Esophagus squamous epithelium (tissue), 4 donors: Measurements from ENCODE around the gene MAP2K7.

Experiments used
- CTCF ChIP-seq, 6 experiments: fragments of 450-650 bp in 4 of 6; fragments of 200-600 bp in 2 of 6; sonication (generic) in 2 of 6; IDR thresholded peaks; one replicate each; pipeline ENCODE4 v1.5.1; 2016 to 2019; ENCODE audit warnings: antibody characterized with exemption in 6 of 6, mild to moderate bottlenecking in 4 of 6, moderate library complexity in 4 of 6
- POLR2A ChIP-seq, 4 donors: fragments of 450-650 bp; IDR thresholded peaks; one replicate each; pipeline ENCODE4 v1.6.1; 2017; ENCODE audit warnings: antibody characterized with exemption in 4 of 4, mild to moderate bottlenecking in 4 of 4, moderate library complexity in 3 of 4

GRCh38 chr19:7894612-7895309, 8.9 kb upstream of the MAP2K7 start:
- TF ChIP-seq CTCF (IDR thresholded peaks at IDR 0.05): peak in 1 of 6 experiments; percentile 15
- TF ChIP-seq POLR2A (IDR thresholded peaks at IDR 0.05): no peak
